Testis (tissue), 2 donors: ENCODE results near the gene MESD.

Source experiments
- POLR2A ChIP-seq: fragments of 450-650 bp; IDR thresholded peaks from one replicate; pipeline ENCODE4 v1.6.1; 2017; ENCODE audit warnings: antibody characterized with exemption, mild to moderate bottlenecking, moderate library complexity
- TF ChIP-seq, protein P1 (sequence below), 3 experiments: fragments of 450-650 bp in 2 of 3; fragments of 200-600 bp in 1 of 3; sonication (generic) in 1 of 3; IDR thresholded peaks; one replicate each; pipeline ENCODE4 v1.5.1; 2016 to 2019; ENCODE audit warnings: antibody characterized with exemption in 3 of 3, mild to moderate bottlenecking in 2 of 3, moderate library complexity in 1 of 3

DNA sequence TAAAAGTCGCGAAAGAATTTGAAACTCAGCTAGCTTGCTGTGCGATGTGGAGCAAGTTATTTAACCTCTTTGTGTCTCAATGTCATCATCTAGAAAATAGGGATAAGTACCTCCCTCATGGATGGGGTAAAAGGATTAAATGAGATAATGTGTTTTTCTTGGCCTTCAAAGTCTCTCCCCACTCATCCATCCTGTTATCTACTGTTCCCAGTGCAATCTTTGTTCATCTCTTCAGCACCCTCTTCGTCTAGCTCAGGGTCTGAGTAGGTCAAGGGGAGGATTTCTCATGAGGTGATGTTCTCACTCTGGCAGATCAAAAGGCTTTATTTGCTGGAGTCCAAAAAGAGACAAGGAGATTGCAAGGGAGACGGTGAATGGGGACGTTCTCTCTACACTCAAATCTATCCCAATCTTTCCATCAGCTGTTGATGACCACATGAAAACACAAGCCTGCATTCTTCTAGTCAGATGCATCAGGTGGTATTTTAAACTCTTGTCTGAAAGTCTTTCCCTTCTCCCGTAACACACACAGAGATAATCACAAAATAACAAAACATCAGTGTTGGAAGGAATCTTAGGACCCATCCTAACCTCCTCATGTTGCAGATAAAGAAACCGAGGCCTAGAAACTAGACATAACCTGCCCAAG is 1.3 kb downstream of the MESD start:
- TF ChIP-seq, protein P1, sequence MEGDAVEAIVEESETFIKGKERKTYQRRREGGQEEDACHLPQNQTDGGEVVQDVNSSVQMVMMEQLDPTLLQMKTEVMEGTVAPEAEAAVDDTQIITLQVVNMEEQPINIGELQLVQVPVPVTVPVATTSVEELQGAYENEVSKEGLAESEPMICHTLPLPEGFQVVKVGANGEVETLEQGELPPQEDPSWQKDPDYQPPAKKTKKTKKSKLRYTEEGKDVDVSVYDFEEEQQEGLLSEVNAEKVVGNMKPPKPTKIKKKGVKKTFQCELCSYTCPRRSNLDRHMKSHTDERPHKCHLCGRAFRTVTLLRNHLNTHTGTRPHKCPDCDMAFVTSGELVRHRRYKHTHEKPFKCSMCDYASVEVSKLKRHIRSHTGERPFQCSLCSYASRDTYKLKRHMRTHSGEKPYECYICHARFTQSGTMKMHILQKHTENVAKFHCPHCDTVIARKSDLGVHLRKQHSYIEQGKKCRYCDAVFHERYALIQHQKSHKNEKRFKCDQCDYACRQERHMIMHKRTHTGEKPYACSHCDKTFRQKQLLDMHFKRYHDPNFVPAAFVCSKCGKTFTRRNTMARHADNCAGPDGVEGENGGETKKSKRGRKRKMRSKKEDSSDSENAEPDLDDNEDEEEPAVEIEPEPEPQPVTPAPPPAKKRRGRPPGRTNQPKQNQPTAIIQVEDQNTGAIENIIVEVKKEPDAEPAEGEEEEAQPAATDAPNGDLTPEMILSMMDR (IDR thresholded peaks at IDR 0.05) = no peak
- TF ChIP-seq POLR2A = no peak
